ENCODE measurements around the gene UBE2F.

GRCh38 chr2:238042849-238043584 lies 76.2 kb downstream of the UBE2F start:
- TF ChIP-seq TAF1 (IDR thresholded peaks at IDR 0.05; ENCODE audit: low read depth, low read length) (no peak), POLR2AphosphoS5 (IDR thresholded peaks at IDR 0.05; ENCODE audit: low read depth, low read length) (no peak), POLR2A (IDR thresholded peaks at IDR 0.05; ENCODE audit: low read depth, low read length) (no peak), POU2F2 (IDR thresholded peaks at IDR 0.05; ENCODE audit: low read depth, low read length) (no peak)
